ENCODE results near the gene NRAS.

NRAS gene

GRCh38 chr1:114695430-114696058 lies 21.0 kb downstream of the NRAS start, which contains the start of gene AMPD1:
TSS of gene AMPD1 (minus strand) at chr1:114695546. CDS start at chr1:114695471, 75 bp downstream.
- H3K4me3 ChIP-seq (ENCODE audit: low read depth, low read length): no peak within 1 kb of the TSS
- no peak for TF ChIP-seq CTCF (IDR thresholded peaks at IDR 0.05; ENCODE audit: low read depth, low read length)

GRCh38 chr1:114694540-114695310 lies 21.8 kb downstream of the NRAS start:
- TF ChIP-seq CTCF (IDR thresholded peaks at IDR 0.05; ENCODE audit: low read depth, low read length): no peak

GRCh38 chr1:114692947-114693346 lies 23.6 kb downstream of the NRAS start:
- H3K4me3 ChIP-seq (ENCODE audit: low read depth, low read length): no peak overlapping the region
- TF ChIP-seq CTCF (IDR thresholded peaks at IDR 0.05; ENCODE audit: low read depth, low read length): no peak

More at GRCh38 chr1:114694540-114695310, 21.8 kb downstream of the NRAS start:
- H3K4me3 ChIP-seq (ENCODE audit: low read depth, low read length): no peak overlapping the region

- TF ChIP-seq CTCF (IDR thresholded peaks at IDR 0.05; ENCODE audit: low read depth, low read length): no peak
- no peak overlapping the region for H3K4me3 ChIP-seq (ENCODE audit: low read depth, low read length)
Observed at GRCh38 chr1:114691061-114691460, 25.5 kb downstream of the NRAS start.

- no peak for TF ChIP-seq CTCF (IDR thresholded peaks at IDR 0.05; ENCODE audit: low read depth, low read length)
- H3K4me3 ChIP-seq (ENCODE audit: low read depth, low read length): no peak overlapping the region
Observed at GRCh38 chr1:114690148-114690547, 26.4 kb downstream of the NRAS start.

GRCh38 chr1:114688526-114688925 lies 28.0 kb downstream of the NRAS start:
- no peak for TF ChIP-seq CTCF (IDR thresholded peaks at IDR 0.05; ENCODE audit: low read depth, low read length)
- H3K4me3 ChIP-seq (ENCODE audit: low read depth, low read length): no peak overlapping the region

- no peak overlapping the region for H3K4me3 ChIP-seq (ENCODE audit: low read depth, low read length)
- no peak for TF ChIP-seq CTCF (IDR thresholded peaks at IDR 0.05; ENCODE audit: low read depth, low read length)
Observed at GRCh38 chr1:114685851-114686250, 30.7 kb downstream of the NRAS start.

Data from WI38 (cell line).